ENCODE results near the gene HES7. TPM values are rescaled to one million over a fixed set of nuclear protein-coding genes. Genes with fewer than 3 reads are reported as not detected.
A peak's percentile ranks its signal among the peaks of the same experiment; 100 is the strongest.

The HES7 gene
- total RNA-seq, 1 donor: not detected

- H3K27me3 ChIP-seq (ENCODE audit: insufficient read depth, low read length): no peaks in the 10 kb centered on the region
- DNase-seq (ENCODE audit: insufficient read length, low spot score, missing footprints): peak; percentile 81
- no peak for TF ChIP-seq CTCF (IDR thresholded peaks at IDR 0.05; ENCODE audit: extremely low read depth, low read depth, low read length)
- no peak overlapping the region for H3K4me2 ChIP-seq (ENCODE audit: insufficient read depth, low read length)
- H3K79me2 ChIP-seq (ENCODE audit: insufficient read depth, low read length): no peaks in the 10 kb centered on the region
- H3K36me3 ChIP-seq (ENCODE audit: insufficient read depth, low read length): peaks cover 45% of the 10 kb centered on the region
- peaks cover 7% of the 10 kb centered on the region for H4K20me1 ChIP-seq (ENCODE audit: insufficient read depth, low read length)
- H3K4me3 ChIP-seq (ENCODE audit: insufficient read depth, low read length): no peak overlapping the region
- no peak overlapping the region for H2AFZ ChIP-seq (ENCODE audit: low read length)
- no peak overlapping the region for H3K27ac ChIP-seq (ENCODE audit: low read depth, low read length)
- H3K9me3 ChIP-seq (ENCODE audit: low read depth, low read length): no peaks in the 10 kb centered on the region
- H3K4me1 ChIP-seq (ENCODE audit: insufficient read depth, low read length): peaks cover 14% of the 10 kb centered on the region
Observed at GRCh38 chr17:8140065-8141029, 16.4 kb upstream of the HES7 start.

- H3K4me3 ChIP-seq (ENCODE audit: insufficient read depth, low read length): peak overlapping the region; percentile 70
- peak overlapping the region; percentile 87 for H3K27ac ChIP-seq (ENCODE audit: low read depth, low read length)
- no peaks in the 10 kb centered on the region for H3K79me2 ChIP-seq (ENCODE audit: insufficient read depth, low read length)
- peaks cover 14% of the 10 kb centered on the region for H3K4me1 ChIP-seq (ENCODE audit: insufficient read depth, low read length)
- DNase-seq (ENCODE audit: insufficient read length, low spot score, missing footprints): peak; percentile 96
- H3K36me3 ChIP-seq (ENCODE audit: insufficient read depth, low read length): peaks cover 32% of the 10 kb centered on the region
- no peaks in the 10 kb centered on the region for H3K27me3 ChIP-seq (ENCODE audit: insufficient read depth, low read length)
- H3K9me3 ChIP-seq (ENCODE audit: low read depth, low read length): no peaks in the 10 kb centered on the region
- H3K4me2 ChIP-seq (ENCODE audit: insufficient read depth, low read length): peak overlapping the region; percentile 84
- peaks cover 7% of the 10 kb centered on the region for H4K20me1 ChIP-seq (ENCODE audit: insufficient read depth, low read length)
- peak; percentile 96 for TF ChIP-seq CTCF (IDR thresholded peaks at IDR 0.05; ENCODE audit: extremely low read depth, low read depth, low read length)
- peak overlapping the region; percentile 21 for H2AFZ ChIP-seq (ENCODE audit: low read length)
Observed at GRCh38 chr17:8138672-8139371, 14.9 kb upstream of the HES7 start.

GRCh38 chr17:8138374-8138671 is 14.4 kb upstream of the HES7 start:
- peak overlapping the region; percentile 36 for H2AFZ ChIP-seq (ENCODE audit: low read length)
- peaks cover 14% of the 10 kb centered on the region for H3K4me1 ChIP-seq (ENCODE audit: insufficient read depth, low read length)
- peak overlapping the region; percentile 84 for H3K4me2 ChIP-seq (ENCODE audit: insufficient read depth, low read length)
- peak overlapping the region; percentile 46 for H3K4me3 ChIP-seq (ENCODE audit: insufficient read depth, low read length)
- H3K27me3 ChIP-seq (ENCODE audit: insufficient read depth, low read length): no peaks in the 10 kb centered on the region
- no peak overlapping the region for H3K27ac ChIP-seq (ENCODE audit: low read depth, low read length)
- no peak for TF ChIP-seq CTCF (IDR thresholded peaks at IDR 0.05; ENCODE audit: extremely low read depth, low read depth, low read length)
- H3K79me2 ChIP-seq (ENCODE audit: insufficient read depth, low read length): no peaks in the 10 kb centered on the region
- no peaks in the 10 kb centered on the region for H3K9me3 ChIP-seq (ENCODE audit: low read depth, low read length)
- peaks cover 7% of the 10 kb centered on the region for H4K20me1 ChIP-seq (ENCODE audit: insufficient read depth, low read length)
- DNase-seq (ENCODE audit: insufficient read length, low spot score, missing footprints): no peak
- peaks cover 30% of the 10 kb centered on the region for H3K36me3 ChIP-seq (ENCODE audit: insufficient read depth, low read length)
